ENCODE results near the gene PDXP. TPM values are rescaled to one million over a fixed set of nuclear protein-coding genes. Genes with fewer than 3 reads are reported as not detected.

The PDXP gene
- total and polyA plus RNA-seq, 2 donors (not counting 3 experiments of a cell fraction or from before 2014, with no cell fraction given) = 18.0 to 20.0 TPM

- Histone ChIP-seq H2AFZ (ENCODE audit: low read depth, low read length) (no peak overlapping the region), H3K4me3 (replicated peaks in 1 of 3; ENCODE audit: insufficient read depth in 1 of 3, low read depth in 1 of 3, low read length in 3 of 3) (no peak overlapping the region), H4K20me1 (replicated peaks; ENCODE audit: control insufficient read depth, extremely low read depth, insufficient read depth, low read length) (no peaks in the 10 kb centered on the region), H3K9me3 (replicated peaks; ENCODE audit: control insufficient read depth, insufficient read depth, low read length) (no peaks in the 10 kb centered on the region), H3K9me1 (replicated peaks; ENCODE audit: control insufficient read depth, extremely low read depth, insufficient read depth, low read length) (no peaks in the 10 kb centered on the region), H3K4me2 (ENCODE audit: insufficient read depth, low read length) (no peak overlapping the region), H3K27ac (ENCODE audit: insufficient read depth, low read depth, low read length) (no peak overlapping the region), H3K79me2 (ENCODE audit: control insufficient read depth, insufficient read depth, low read length) (peaks cover 23% of the 10 kb centered on the region), H3K36me3 (ENCODE audit: control insufficient read depth in 2 of 2, extremely low read depth in 1 of 2, insufficient read depth in 2 of 2, low read length in 2 of 2) (peaks cover 0 to under 1% of the 10 kb centered on the region in 2 experiments), H3K9ac (replicated peaks; ENCODE audit: extremely low read depth, insufficient read depth, low read length) (no peak overlapping the region), H3K27me3 (ENCODE audit: control insufficient read depth in 2 of 2, insufficient read depth in 2 of 2, low read length in 2 of 2) (no peaks in the 10 kb centered on the region), H3K4me1 (ENCODE audit: control insufficient read depth, extremely low read depth, insufficient read depth, low read length) (peaks cover 5% of the 10 kb centered on the region)
- no peak for FAIRE-seq
- POLR2A ChIA-PET = no interaction called here
- no peak for DNase-seq (ENCODE audit: low read depth, low spot score)
- intact Hi-C loops (cut with micrococcal nuclease) = no loop called here
- dilution Hi-C loops (cut with MboI; ENCODE audit: extremely low pct_ligation_motif_present, low sequenced_read_pairs) = no loop called here
- CTCF ChIA-PET = interaction anchor here (1.2 to 3.7 kb wide), 4 partner anchors 8 to 30 kb away, joined by 4 to 23 read pairs (median 20); no protein-coding TSS in a partner anchor
- BruUV-seq (replicated peaks) = no TSS peak
- TF ChIP-seq MAX (IDR thresholded peaks at IDR 0.05; ENCODE audit: insufficient read depth, insufficient read length) (no peak), MYC (IDR thresholded peaks at IDR 0.05; ENCODE audit: low read depth, low read length) (no peak), FOS (IDR thresholded peaks at IDR 0.05; ENCODE audit: borderline replicate concordance, insufficient read depth, low read length) (no peak), CTCF (IDR thresholded peaks at IDR 0.05; ENCODE audit: extremely low read depth in 1 of 2, insufficient read depth in 1 of 2, low read depth in 1 of 2, low read length in 2 of 2) (no peak), JUN (IDR thresholded peaks at IDR 0.05; ENCODE audit: borderline replicate concordance, insufficient read depth, insufficient read length, low read depth) (no peak), POLR2AphosphoS5 (IDR thresholded peaks at IDR 0.05; ENCODE audit: insufficient read depth, low read depth, low read length) (no peak), POLR2A (IDR thresholded peaks at IDR 0.05; ENCODE audit: low read depth, low read length) (no peak), EZH2 (IDR thresholded peaks at IDR 0.05; ENCODE audit: borderline replicate concordance, low read depth, low read length, severe bottlenecking) (no peak), GATA2 (IDR thresholded peaks at IDR 0.05; ENCODE audit: insufficient read depth, insufficient read length, low read depth, low read length) (no peak)
These were observed 14.5 kb downstream of the PDXP start for GRCh38 chr22:37672920-37673455.

Data from endothelial cell of umbilical vein (primary cell).